ENCODE results near the gene PIR. TPM values are rescaled to one million over a fixed set of nuclear protein-coding genes. Genes with fewer than 3 reads are reported as not detected.

The PIR gene
- total and polyA plus RNA-seq, 9 donors = 8.2 to 23.7 (median 13.1) TPM

DNA sequence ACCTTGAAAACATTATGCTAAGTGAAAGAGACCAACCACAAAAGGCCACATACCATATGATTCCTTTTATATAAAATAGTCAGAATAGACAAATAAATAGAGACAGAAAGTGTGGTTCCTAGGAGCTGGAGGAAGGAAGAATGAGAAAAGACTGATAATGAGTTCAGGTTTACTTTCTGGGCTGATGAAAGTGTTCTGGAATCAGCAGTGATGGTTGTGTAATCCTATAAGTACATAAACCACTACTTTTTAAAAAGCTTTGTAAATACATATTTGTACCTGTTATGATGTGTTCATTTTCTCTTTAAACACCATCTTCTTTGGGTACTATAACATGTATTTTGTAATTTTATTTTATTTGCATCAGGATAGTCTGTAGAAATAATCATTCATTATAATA is 20.6 kb downstream of the PIR start:
- DNase-seq = no peak
- no peak overlapping the region for H3K27ac ChIP-seq
- H3K27me3 ChIP-seq = no peaks in the 10 kb centered on the region
- no peak for TF ChIP-seq POLR2A (IDR thresholded peaks at IDR 0.05)
- TF ChIP-seq, protein P1, sequence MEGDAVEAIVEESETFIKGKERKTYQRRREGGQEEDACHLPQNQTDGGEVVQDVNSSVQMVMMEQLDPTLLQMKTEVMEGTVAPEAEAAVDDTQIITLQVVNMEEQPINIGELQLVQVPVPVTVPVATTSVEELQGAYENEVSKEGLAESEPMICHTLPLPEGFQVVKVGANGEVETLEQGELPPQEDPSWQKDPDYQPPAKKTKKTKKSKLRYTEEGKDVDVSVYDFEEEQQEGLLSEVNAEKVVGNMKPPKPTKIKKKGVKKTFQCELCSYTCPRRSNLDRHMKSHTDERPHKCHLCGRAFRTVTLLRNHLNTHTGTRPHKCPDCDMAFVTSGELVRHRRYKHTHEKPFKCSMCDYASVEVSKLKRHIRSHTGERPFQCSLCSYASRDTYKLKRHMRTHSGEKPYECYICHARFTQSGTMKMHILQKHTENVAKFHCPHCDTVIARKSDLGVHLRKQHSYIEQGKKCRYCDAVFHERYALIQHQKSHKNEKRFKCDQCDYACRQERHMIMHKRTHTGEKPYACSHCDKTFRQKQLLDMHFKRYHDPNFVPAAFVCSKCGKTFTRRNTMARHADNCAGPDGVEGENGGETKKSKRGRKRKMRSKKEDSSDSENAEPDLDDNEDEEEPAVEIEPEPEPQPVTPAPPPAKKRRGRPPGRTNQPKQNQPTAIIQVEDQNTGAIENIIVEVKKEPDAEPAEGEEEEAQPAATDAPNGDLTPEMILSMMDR (IDR thresholded peaks at IDR 0.05) = no peak
- intact Hi-C loops (cut with DNase I) = no loop called here
- H3K4me3 ChIP-seq = no peak overlapping the region
- no peaks in the 10 kb centered on the region for H3K36me3 ChIP-seq
- no peaks in the 10 kb centered on the region for H3K4me1 ChIP-seq (ENCODE audit: insufficient read depth)
- no peaks in the 10 kb centered on the region for H3K9me3 ChIP-seq

DNA sequence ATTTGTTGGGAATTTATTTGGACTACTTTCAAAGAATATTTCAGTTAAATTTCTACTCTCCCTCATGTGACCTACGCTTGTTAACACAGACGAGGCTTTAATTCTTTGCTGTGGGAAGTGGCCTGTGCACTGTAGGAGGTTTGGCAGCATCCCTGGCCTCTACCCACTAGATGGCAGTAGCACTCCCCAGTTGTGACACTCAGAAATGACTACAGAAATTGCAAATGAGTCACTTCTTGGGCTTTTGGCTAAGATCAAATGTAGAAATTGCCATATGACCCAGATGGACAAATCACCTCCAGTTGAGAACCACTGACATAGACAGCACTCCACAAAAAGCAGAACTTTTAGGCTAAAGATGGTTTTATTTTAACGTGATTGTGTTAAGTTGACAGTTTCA is 22.1 kb downstream of the PIR start:
- H3K4me3 ChIP-seq = no peak overlapping the region
- peak; percentile 29 to 70 (median 55) for DNase-seq
- TF ChIP-seq, protein P1 (IDR thresholded peaks at IDR 0.05) = peak; percentile 32 to 41 (median 33)
- TF ChIP-seq EP300 (IDR thresholded peaks at IDR 0.05) (no peak), POLR2A (IDR thresholded peaks at IDR 0.05) (no peak)
- H3K36me3 ChIP-seq = no peaks in the 10 kb centered on the region
- intact Hi-C loops (cut with DNase I) = no loop called here
- H3K9me3 ChIP-seq = no peaks in the 10 kb centered on the region
- H3K4me1 ChIP-seq (ENCODE audit: insufficient read depth) = no peaks in the 10 kb centered on the region
- 18 to 31% (median 29%) methylated on average over 3 of the region's 3 CpGs for WGBS, 3 donors
- H3K27me3 ChIP-seq = no peaks in the 10 kb centered on the region
- no peak overlapping the region for H3K27ac ChIP-seq

DNA sequence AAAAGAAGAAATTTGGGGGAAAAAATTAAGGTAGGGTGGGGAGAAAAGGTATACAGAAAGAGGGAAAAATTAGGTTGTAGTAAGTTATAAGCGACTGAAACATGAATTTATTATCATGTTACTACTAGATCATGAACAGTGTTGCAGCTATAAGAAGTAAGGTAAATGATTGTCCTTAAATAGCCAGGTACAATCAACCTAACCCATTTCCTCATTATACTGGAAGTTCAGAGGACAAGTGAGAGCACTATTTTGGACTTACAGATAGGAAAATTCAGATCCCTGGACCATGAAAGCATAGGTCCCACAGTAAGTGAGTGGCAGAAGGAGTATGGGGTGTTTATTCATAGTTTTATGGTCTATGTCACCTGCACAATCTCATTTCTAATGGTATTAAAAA is 23.5 kb downstream of the PIR start:
- Histone ChIP-seq H3K36me3 (no peaks in the 10 kb centered on the region), H3K27me3 (no peaks in the 10 kb centered on the region), H3K4me1 (ENCODE audit: insufficient read depth) (no peaks in the 10 kb centered on the region), H3K27ac (no peak overlapping the region), H3K9me3 (no peaks in the 10 kb centered on the region), H3K4me3 (no peak overlapping the region)
- 53 to 64% (median 64%) methylated on average over 1 of the region's 1 CpG for WGBS, 3 donors
- intact Hi-C loops (cut with DNase I) = loop anchor here (5.0 to 10.0 kb wide), 3 partner anchors 115 to 122 kb away; no protein-coding TSS in a partner anchor
- TF ChIP-seq, protein P1 (IDR thresholded peaks at IDR 0.05) = no peak
- TF ChIP-seq EP300 (IDR thresholded peaks at IDR 0.05) = no peak
- TF ChIP-seq POLR2A (IDR thresholded peaks at IDR 0.05) = no peak
- no peak for DNase-seq

DNA sequence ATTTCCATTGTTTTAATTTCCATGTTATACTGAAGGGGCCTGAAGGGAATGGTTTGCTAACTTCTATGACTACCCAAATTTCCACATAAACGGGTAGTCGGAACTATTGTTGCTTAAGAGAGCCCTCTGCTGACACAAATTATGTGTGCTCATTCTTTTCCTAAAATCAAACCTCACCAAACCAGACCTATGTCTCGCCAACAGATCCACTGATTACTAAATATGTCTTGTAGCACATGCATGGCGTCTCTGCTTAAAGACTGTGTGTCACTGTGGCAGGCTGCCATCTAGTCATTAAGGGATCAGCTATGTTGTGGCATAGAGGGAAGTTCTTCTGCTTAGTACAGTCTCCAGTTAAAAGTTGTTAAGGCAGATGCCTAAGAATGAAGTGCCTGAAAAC is 25.1 kb downstream of the PIR start:
- H3K4me3 ChIP-seq = no peak overlapping the region
- peak in 1 of 5 donors; percentile 34 for DNase-seq
- no peaks in the 10 kb centered on the region for H3K36me3 ChIP-seq
- 14 to 17% (median 15%) methylated on average over 4 of the region's 4 CpGs for WGBS, 3 donors
- no peaks in the 10 kb centered on the region for H3K4me1 ChIP-seq (ENCODE audit: insufficient read depth)
- intact Hi-C loops (cut with DNase I) = loop anchor here (5.0 to 10.0 kb wide), 3 partner anchors 113 to 121 kb away; no protein-coding TSS in a partner anchor
- H3K9me3 ChIP-seq = no peaks in the 10 kb centered on the region
- TF ChIP-seq EP300 (IDR thresholded peaks at IDR 0.05) = no peak
- TF ChIP-seq POLR2A (IDR thresholded peaks at IDR 0.05) = no peak
- TF ChIP-seq, protein P1 (IDR thresholded peaks at IDR 0.05) = peak in 2 of 3 donors; percentile 46 to 60
- H3K27me3 ChIP-seq = no peaks in the 10 kb centered on the region
- peak overlapping the region in 1 of 2 donors; percentile 21 for H3K27ac ChIP-seq

Measured in ovary (tissue), 9 donors.